BJ (cell line): ENCODE results near the gene CHM. TPM values are rescaled to one million over a fixed set of nuclear protein-coding genes. Genes with fewer than 3 reads are reported as not detected.
A peak's percentile ranks its signal among the peaks of the same experiment; 100 is the strongest.

Experiments used
- CTCF ChIA-PET: fragments of 350-600 bp; formaldehyde crosslinking; extraction: SDS; loops from one replicate; lab custom pipeline; 2021; ENCODE audit warnings: antibody characterized with exemption, inconsistent platforms; lab: Yijun Ruan, JAX
- POLR2A ChIA-PET: fragments of 300-600 bp; sonication (Branson Sonifier 250); formaldehyde crosslinking; extraction: SDS; loops from one replicate; lab custom pipeline; 2021; ENCODE audit warnings: antibody characterized with exemption; lab: Charles Lee
- DNase-seq: peaks from one replicate; pipeline ENCODE4 v3.0.0-alpha.2; 2011; ENCODE audit warnings: low read depth
- H3K27me3 ChIP-seq: 2 replicates; pipeline ENCODE4 v1.6.0; 2011; ENCODE audit warnings: low read length; ENCODE audit not compliant: control insufficient read depth, insufficient read depth
- H3K36me3 ChIP-seq: 2 replicates; pipeline ENCODE4 v1.5.1; 2011; ENCODE audit warnings: low read length; ENCODE audit not compliant: control insufficient read depth, insufficient read depth
- H3K4me3 ChIP-seq: 2 replicates; pipeline ENCODE4 v1.5.1; 2011; ENCODE audit warnings: low read depth, mild to moderate bottlenecking, control low read depth, low read length
- CTCF ChIP-seq: IDR thresholded peaks from 2 replicates; pipeline ENCODE4 v1.5.1; 2011; ENCODE audit warnings: low read depth, mild to moderate bottlenecking, control low read depth, inconsistent platforms, low read length, moderate library complexity; ENCODE audit not compliant: insufficient read depth
- polyA minus RNA-seq: library from RNA; depleted of rRNA, polyadenylated mRNA; stranded (reverse); fragments of >200 nt; gene quantifications from 2 replicates; pipeline ENCODE4 v1.2.3, GENCODE V29; 2011; rRNA and poly(A)+ RNA removed
- polyA plus RNA-seq: library from polyadenylated mRNA; depleted of rRNA; stranded (reverse); fragments of >200 nt; gene quantifications from 2 replicates; pipeline ENCODE4 v1.2.3, GENCODE V29; 2011; rRNA removed

CHM gene
- 8.2 and 14.0 TPM in 2 replicates for polyA plus RNA-seq
- polyA minus RNA-seq, result 6.8 and 7.7 TPM in 2 replicates

GRCh38 chrX:86047174-86047935 lies at the start of gene CHM:
TSS of gene CHM (minus strand) at chrX:86047558. CDS start at chrX:86047532, 26 bp downstream.
- CTCF ChIA-PET, result no interaction called here

GRCh38 chrX:86078650-86079049 lies 31.3 kb upstream of the CHM start:
- Histone ChIP-seq H3K27me3 (no peaks in the 10 kb centered on the region), H3K36me3 (no peaks in the 10 kb centered on the region), H3K4me3 (no peak overlapping the region)
- ChIA-PET CTCF (no interaction called here), POLR2A (no interaction called here)
- TF ChIP-seq CTCF, result no peak
- DNase-seq, result no peak

More at GRCh38 chrX:86047174-86047935, at the start of gene CHM:
- H3K4me3 ChIP-seq, result peak within 1 kb of the TSS; percentile 43
- H3K27me3 ChIP-seq, result no peaks in the 10 kb centered on the region
- DNase-seq, result peak; percentile 61
- POLR2A ChIA-PET, result no interaction called here
- no peak for TF ChIP-seq CTCF
- no peaks in the 10 kb centered on the region for H3K36me3 ChIP-seq

GRCh38 chrX:86066998-86067397 lies 19.6 kb upstream of the CHM start:
- ChIA-PET CTCF (interaction anchor here (0.6 kb wide), 1 partner anchor 216 kb away, joined by 3 read pairs; no protein-coding TSS in a partner anchor), POLR2A (no interaction called here)
- Histone ChIP-seq H3K36me3 (no peaks in the 10 kb centered on the region), H3K27me3 (no peaks in the 10 kb centered on the region), H3K4me3 (no peak overlapping the region)
- TF ChIP-seq CTCF, result no peak
- DNase-seq, result no peak

- no peaks in the 10 kb centered on the region for H3K36me3 ChIP-seq
- ChIA-PET CTCF (no interaction called here), POLR2A (no interaction called here)
- no peak overlapping the region for H3K4me3 ChIP-seq
- H3K27me3 ChIP-seq, result no peaks in the 10 kb centered on the region
- TF ChIP-seq CTCF, result no peak
- DNase-seq, result no peak
Observed at GRCh38 chrX:86061407-86061806, 14.0 kb upstream of the CHM start.

GRCh38 chrX:86051741-86052140 lies 4.4 kb upstream of the CHM start:
- CTCF ChIA-PET, result no interaction called here
- no peaks in the 10 kb centered on the region for H3K36me3 ChIP-seq
- no peak for TF ChIP-seq CTCF
- DNase-seq, result no peak
- POLR2A ChIA-PET, result no interaction called here
- no peak overlapping the region for H3K4me3 ChIP-seq
- H3K27me3 ChIP-seq, result no peaks in the 10 kb centered on the region
